Mammary epithelial cell (primary cell): ENCODE data around the gene BRPF1.

Experiments
- EZH2 ChIP-seq: IDR thresholded peaks from 2 replicates; pipeline ENCODE4 v1.6.1; 2012; ENCODE audit warnings: low read length, inconsistent platforms, borderline replicate concordance
- TF ChIP-seq, protein P1 (sequence below), 2 donors: IDR thresholded peaks in 1 of 2; conservative IDR thresholded peaks in 1 of 2; 2 replicates each; pipeline ENCODE4 v1.5.1; 2011 to 2012; ENCODE audit warnings: inconsistent platforms in 2 of 2, low read length in 2 of 2, mild to moderate bottlenecking in 2 of 2, control low read depth in 1 of 2, low read depth in 1 of 2; ENCODE audit not compliant: insufficient read depth in 1 of 2; ENCODE audit errors: extremely low read depth in 1 of 2

DNA sequence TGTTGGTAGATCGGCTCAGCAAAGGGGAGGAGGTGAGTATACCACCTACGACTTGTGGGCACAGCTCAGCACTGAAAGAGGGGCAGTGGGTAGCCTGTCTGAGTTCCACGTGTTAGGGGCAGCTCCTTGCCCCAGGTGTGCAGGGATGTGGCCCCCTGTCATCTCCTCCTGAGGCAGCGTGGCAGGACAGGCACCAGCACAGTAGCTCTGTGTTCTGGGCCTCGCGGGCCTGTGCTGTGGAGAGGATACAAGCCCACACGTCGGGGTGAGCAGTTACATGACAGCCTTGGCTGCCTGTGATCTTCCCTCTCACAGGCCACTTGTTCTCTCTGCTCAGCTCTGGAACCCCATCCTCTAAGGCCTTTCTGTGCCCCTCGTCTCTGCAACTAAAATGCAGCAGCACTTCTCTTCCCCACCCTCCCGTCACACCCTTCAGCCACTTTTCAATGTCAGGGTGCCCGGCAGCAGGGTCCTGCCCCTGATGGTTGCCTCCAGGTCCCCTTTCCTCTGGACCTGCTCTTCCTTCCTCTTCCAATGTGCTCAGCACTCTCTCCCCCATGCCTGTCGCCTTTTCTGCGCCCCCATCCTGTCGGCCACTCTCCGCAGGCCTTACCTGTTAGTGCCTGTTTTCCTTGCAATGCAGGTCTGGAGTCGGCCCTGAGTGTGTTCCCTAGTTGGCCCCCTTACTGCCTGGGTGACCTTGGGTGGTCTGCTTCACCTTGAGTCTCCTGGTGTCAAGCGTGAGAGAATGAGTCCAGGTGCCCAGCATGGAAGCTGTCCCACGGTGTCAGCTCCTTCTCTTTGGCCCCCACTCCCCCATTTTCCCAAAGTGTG is 46.1 kb upstream of the BRPF1 start:
- TF ChIP-seq, protein P1, sequence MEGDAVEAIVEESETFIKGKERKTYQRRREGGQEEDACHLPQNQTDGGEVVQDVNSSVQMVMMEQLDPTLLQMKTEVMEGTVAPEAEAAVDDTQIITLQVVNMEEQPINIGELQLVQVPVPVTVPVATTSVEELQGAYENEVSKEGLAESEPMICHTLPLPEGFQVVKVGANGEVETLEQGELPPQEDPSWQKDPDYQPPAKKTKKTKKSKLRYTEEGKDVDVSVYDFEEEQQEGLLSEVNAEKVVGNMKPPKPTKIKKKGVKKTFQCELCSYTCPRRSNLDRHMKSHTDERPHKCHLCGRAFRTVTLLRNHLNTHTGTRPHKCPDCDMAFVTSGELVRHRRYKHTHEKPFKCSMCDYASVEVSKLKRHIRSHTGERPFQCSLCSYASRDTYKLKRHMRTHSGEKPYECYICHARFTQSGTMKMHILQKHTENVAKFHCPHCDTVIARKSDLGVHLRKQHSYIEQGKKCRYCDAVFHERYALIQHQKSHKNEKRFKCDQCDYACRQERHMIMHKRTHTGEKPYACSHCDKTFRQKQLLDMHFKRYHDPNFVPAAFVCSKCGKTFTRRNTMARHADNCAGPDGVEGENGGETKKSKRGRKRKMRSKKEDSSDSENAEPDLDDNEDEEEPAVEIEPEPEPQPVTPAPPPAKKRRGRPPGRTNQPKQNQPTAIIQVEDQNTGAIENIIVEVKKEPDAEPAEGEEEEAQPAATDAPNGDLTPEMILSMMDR (conservative IDR thresholded peaks at IDR 0.05 in 1 of 2, IDR thresholded peaks at IDR 0.05 in 1 of 2; ENCODE audit: extremely low read depth in 1 of 2, insufficient read depth in 1 of 2, low read depth in 1 of 2, low read length in 2 of 2), result no peak
- TF ChIP-seq EZH2, result no peak
